ENCODE measurements around the gene DNAH17. TPM values are rescaled to one million over a fixed set of nuclear protein-coding genes. Genes with fewer than 3 reads are reported as not detected.

DNAH17 gene
- total RNA-seq, 1 experiment from 2014 or later, result 0.23 TPM

DNA sequence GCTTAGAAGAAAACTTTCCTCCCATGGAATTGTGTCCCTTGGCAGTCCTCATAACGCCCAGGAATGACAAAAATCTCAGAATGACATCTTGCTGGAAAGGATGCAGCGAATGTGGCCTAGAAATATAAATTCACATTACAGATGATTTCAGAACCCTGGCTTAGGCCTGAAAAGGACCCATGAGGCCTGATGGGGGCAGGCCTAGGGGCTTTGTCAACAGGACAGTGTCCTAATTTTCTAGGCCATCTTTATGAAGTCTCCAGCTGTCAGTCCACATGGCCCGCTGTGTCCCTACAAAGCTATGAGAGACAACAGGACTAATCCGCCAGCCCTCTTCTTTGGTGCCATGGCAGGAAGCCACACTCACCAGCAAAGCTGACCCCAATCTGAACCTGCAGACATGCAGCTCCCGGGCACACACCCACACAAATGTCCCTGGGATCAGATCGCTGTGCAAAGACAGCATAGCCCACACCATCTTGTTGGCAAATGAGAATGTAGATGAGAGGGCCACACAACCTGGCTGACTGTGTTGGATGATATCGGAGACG, 40.4 kb upstream of the DNAH17 start:
- intact Hi-C loops (cut with micrococcal nuclease; ENCODE audit: unreplicated experiment), result no loop called here
- Mint-ChIP-seq H3K4me1 (ENCODE audit: low read depth, unreplicated experiment) (no peaks in the 10 kb centered on the region), H3K36me3 (ENCODE audit: insufficient read depth, unreplicated experiment) (no peaks in the 10 kb centered on the region), H3K27me3 (ENCODE audit: insufficient read depth, unreplicated experiment) (no peaks in the 10 kb centered on the region), H3K4me3 (ENCODE audit: unreplicated experiment) (no peak overlapping the region), H3K9me3 (ENCODE audit: unreplicated experiment) (no peaks in the 10 kb centered on the region), H3K27ac (ENCODE audit: unreplicated experiment) (no peak overlapping the region)
- Histone ChIP-seq H3K27me3 (replicated peaks; ENCODE audit: control insufficient read depth, insufficient read depth, low read length) (no peaks in the 10 kb centered on the region), H3K9me3 (peaks cover 8% of the 10 kb centered on the region; the same call in 1 of the 2 replicates), H3K4me1 (no peaks in the 10 kb centered on the region), H3K4me3 (ENCODE audit: low read depth, low read length) (no peak overlapping the region), H3K36me3 (ENCODE audit: control insufficient read depth, insufficient read depth, low read length) (no peaks in the 10 kb centered on the region)
- POLR2A ChIA-PET, result no interaction called here
- TF ChIP-seq, protein P1, sequence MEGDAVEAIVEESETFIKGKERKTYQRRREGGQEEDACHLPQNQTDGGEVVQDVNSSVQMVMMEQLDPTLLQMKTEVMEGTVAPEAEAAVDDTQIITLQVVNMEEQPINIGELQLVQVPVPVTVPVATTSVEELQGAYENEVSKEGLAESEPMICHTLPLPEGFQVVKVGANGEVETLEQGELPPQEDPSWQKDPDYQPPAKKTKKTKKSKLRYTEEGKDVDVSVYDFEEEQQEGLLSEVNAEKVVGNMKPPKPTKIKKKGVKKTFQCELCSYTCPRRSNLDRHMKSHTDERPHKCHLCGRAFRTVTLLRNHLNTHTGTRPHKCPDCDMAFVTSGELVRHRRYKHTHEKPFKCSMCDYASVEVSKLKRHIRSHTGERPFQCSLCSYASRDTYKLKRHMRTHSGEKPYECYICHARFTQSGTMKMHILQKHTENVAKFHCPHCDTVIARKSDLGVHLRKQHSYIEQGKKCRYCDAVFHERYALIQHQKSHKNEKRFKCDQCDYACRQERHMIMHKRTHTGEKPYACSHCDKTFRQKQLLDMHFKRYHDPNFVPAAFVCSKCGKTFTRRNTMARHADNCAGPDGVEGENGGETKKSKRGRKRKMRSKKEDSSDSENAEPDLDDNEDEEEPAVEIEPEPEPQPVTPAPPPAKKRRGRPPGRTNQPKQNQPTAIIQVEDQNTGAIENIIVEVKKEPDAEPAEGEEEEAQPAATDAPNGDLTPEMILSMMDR (IDR thresholded peaks at IDR 0.05; ENCODE audit: insufficient read depth in 1 of 2, low read depth in 1 of 2, low read length in 1 of 2, severe bottlenecking in 1 of 2, unreplicated experiment in 1 of 2), result no peak
- DNase-seq, result no peak
- BruUV-seq (replicated peaks), result no TSS peak
- CTCF ChIA-PET, result no interaction called here

DNA sequence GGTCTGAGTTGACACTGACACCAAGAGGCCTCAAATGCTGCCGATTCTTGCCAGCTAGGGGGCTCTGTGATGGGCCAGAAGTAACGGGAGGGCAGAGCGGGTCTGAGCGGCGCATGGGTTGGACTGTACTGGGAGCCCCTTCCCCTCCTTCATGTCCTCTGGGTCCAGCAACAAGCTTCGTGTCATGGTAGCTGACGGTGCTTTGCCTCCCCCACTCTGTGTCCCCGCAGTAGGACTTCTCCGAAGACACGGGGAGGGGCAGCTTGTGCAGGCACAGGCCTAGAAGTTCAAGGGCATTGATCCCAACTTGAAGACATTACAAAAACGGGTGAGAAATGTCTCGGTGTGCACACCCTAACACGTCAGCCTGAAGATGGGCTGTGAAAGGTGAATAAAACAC, 39.8 kb upstream of the DNAH17 start:
- TF ChIP-seq, protein P1 (IDR thresholded peaks at IDR 0.05; ENCODE audit: insufficient read depth in 1 of 2, low read depth in 1 of 2, low read length in 1 of 2, severe bottlenecking in 1 of 2, unreplicated experiment in 1 of 2), result no peak

DNA sequence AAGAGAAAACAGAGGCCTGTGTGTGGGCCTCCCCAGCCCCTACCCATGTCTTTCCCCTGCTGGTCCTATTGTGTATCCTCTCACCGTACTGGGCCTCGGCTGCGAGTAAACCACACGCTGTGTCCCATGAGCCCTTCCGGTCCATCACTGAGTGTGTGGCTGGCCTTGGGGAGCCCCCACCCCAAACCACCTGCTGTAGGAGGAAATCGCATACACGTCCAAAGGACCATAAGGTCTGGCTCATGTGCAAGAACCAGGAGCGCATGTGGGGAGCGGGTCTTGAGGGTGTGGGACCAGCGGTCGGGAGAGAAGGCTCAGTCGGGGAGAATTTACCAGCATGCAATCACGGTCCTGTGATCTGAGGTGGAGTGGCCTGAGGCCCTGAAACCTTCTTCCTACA, 38.4 kb upstream of the DNAH17 start:
- CTCF ChIA-PET, result no interaction called here
- no peak for DNase-seq
- H3K36me3 ChIP-seq (ENCODE audit: control insufficient read depth, insufficient read depth, low read length), result no peaks in the 10 kb centered on the region

More for the DNA sequence above, 39.8 kb upstream of the DNAH17 start:
- intact Hi-C loops (cut with micrococcal nuclease; ENCODE audit: unreplicated experiment), result no loop called here
- Mint-ChIP-seq H3K36me3 (ENCODE audit: insufficient read depth, unreplicated experiment) (no peaks in the 10 kb centered on the region), H3K4me3 (ENCODE audit: unreplicated experiment) (no peak overlapping the region), H3K4me1 (ENCODE audit: low read depth, unreplicated experiment) (no peaks in the 10 kb centered on the region), H3K27ac (ENCODE audit: unreplicated experiment) (no peak overlapping the region), H3K27me3 (ENCODE audit: insufficient read depth, unreplicated experiment) (peaks cover 2% of the 10 kb centered on the region), H3K9me3 (ENCODE audit: unreplicated experiment) (no peaks in the 10 kb centered on the region)
- no peaks in the 10 kb centered on the region for H3K27me3 ChIP-seq (replicated peaks; ENCODE audit: control insufficient read depth, insufficient read depth, low read length)
- no peaks in the 10 kb centered on the region for H3K36me3 ChIP-seq (ENCODE audit: control insufficient read depth, insufficient read depth, low read length)
- no peak for DNase-seq
- peaks cover 8% of the 10 kb centered on the region; the same call in 1 of the 2 replicates for H3K9me3 ChIP-seq
- POLR2A ChIA-PET, result no interaction called here
- H3K4me1 ChIP-seq, result no peaks in the 10 kb centered on the region
- CTCF ChIA-PET, result no interaction called here
- H3K4me3 ChIP-seq (ENCODE audit: low read depth, low read length), result no peak overlapping the region
- BruUV-seq (replicated peaks), result no TSS peak

More for the DNA sequence above, 38.4 kb upstream of the DNAH17 start:
- Mint-ChIP-seq H3K27ac (ENCODE audit: unreplicated experiment) (no peak overlapping the region), H3K4me3 (ENCODE audit: unreplicated experiment) (no peak overlapping the region), H3K9me3 (ENCODE audit: unreplicated experiment) (no peaks in the 10 kb centered on the region), H3K36me3 (ENCODE audit: insufficient read depth, unreplicated experiment) (no peaks in the 10 kb centered on the region), H3K27me3 (ENCODE audit: insufficient read depth, unreplicated experiment) (peaks cover 3% of the 10 kb centered on the region), H3K4me1 (ENCODE audit: low read depth, unreplicated experiment) (no peaks in the 10 kb centered on the region)
- no TSS peak for BruUV-seq (replicated peaks)
- POLR2A ChIA-PET, result no interaction called here
- intact Hi-C loops (cut with micrococcal nuclease; ENCODE audit: unreplicated experiment), result no loop called here
- no peaks in the 10 kb centered on the region for H3K4me1 ChIP-seq
- peaks cover 8% of the 10 kb centered on the region; the same call in 1 of the 2 replicates for H3K9me3 ChIP-seq
- H3K4me3 ChIP-seq (ENCODE audit: low read depth, low read length), result no peak overlapping the region
- TF ChIP-seq, protein P1 (IDR thresholded peaks at IDR 0.05; ENCODE audit: insufficient read depth in 1 of 2, low read depth in 1 of 2, low read length in 1 of 2, severe bottlenecking in 1 of 2, unreplicated experiment in 1 of 2), result no peak
- no peaks in the 10 kb centered on the region for H3K27me3 ChIP-seq (replicated peaks; ENCODE audit: control insufficient read depth, insufficient read depth, low read length)
